ENCODE data around the gene CLIP3.
"Not testable (repeated sequence)": the region's sequence is repeated elsewhere in the genome, so short reads cannot be mapped to it uniquely, and the experiment has no call there.

Gene CLIP3

GRCh38 chr19:36041831-36042230, 9.2 kb upstream of the CLIP3 start:
- no peak overlapping the region for H3K27ac ChIP-seq
- TF ChIP-seq, protein P1, sequence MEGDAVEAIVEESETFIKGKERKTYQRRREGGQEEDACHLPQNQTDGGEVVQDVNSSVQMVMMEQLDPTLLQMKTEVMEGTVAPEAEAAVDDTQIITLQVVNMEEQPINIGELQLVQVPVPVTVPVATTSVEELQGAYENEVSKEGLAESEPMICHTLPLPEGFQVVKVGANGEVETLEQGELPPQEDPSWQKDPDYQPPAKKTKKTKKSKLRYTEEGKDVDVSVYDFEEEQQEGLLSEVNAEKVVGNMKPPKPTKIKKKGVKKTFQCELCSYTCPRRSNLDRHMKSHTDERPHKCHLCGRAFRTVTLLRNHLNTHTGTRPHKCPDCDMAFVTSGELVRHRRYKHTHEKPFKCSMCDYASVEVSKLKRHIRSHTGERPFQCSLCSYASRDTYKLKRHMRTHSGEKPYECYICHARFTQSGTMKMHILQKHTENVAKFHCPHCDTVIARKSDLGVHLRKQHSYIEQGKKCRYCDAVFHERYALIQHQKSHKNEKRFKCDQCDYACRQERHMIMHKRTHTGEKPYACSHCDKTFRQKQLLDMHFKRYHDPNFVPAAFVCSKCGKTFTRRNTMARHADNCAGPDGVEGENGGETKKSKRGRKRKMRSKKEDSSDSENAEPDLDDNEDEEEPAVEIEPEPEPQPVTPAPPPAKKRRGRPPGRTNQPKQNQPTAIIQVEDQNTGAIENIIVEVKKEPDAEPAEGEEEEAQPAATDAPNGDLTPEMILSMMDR (conservative IDR thresholded peaks at IDR 0.05) = no peak

- H3K27ac ChIP-seq = not testable (repeated sequence)
These were observed 8.4 kb upstream of the CLIP3 start for GRCh38 chr19:36041092-36041491.

GRCh38 chr19:36040495-36040894, 7.8 kb upstream of the CLIP3 start:
- H3K27ac ChIP-seq = no peak overlapping the region
- TF ChIP-seq, protein P1 (conservative IDR thresholded peaks at IDR 0.05) = no peak

DNA sequence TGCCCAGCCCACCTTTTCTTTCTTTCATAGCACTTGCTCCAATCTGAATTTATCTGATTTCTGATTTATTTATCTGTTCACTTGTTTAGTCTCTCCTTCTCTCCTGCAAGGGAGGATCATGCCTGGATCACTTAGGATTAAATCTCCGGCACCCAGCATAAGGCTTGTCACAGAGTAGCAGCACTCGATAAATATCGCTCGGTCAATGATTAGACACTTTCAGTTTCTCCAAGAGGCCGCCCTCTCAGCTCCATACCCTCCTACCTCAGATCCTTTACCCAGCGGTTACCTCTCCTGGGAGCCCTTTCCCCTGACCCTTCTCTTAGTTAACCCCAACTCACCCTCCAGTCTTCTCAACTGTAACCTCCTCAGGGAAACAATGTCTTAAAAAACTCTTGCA, 1.4 kb downstream of the CLIP3 start:
- H3K27ac ChIP-seq = no peak overlapping the region
- TF ChIP-seq, protein P1 (conservative IDR thresholded peaks at IDR 0.05) = no peak

DNA sequence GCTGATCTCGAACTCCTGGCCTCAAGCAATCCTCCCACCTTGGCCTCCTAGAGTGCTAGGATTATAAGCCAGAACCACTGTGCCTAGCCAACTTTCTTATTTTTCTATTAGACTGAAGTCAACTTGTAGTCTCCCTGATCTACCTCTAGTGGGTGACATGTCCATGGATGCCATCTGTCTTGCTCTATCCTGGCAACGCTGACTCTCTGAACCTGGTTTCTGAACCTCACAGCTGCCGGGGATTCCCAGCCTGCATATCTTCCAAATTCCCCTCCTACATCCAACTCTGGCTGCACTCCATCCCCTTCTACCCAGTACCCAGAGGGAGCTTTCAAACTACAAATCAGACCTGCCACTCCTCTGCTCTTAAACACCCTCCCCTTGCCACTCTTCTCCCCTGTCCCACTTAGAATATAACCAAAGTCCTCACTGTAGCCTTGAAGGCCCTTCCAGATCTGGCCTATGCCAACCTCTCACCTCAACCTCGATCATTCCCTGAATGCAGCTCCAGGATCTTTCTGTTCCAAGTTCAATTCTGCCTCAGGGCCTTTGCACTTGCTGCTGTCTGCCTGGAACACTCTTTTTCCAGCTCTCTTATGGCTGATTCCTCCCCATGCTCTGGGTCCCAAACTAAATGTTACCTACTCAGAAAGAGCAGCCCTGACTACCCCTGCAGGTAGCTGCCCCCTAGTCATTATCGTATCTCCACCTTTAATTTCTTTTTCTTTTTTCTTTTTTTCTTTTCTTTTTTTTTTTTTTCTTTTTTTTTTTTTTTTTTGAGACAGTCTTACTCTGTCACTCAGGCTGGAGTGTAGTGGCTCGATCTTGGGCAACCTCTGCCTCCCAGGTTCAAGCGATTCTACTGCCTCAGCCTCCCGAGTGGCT, 2.2 kb downstream of the CLIP3 start:
- no peak overlapping the region for H3K27ac ChIP-seq
- TF ChIP-seq, protein P1 (conservative IDR thresholded peaks at IDR 0.05) = no peak

DNA sequence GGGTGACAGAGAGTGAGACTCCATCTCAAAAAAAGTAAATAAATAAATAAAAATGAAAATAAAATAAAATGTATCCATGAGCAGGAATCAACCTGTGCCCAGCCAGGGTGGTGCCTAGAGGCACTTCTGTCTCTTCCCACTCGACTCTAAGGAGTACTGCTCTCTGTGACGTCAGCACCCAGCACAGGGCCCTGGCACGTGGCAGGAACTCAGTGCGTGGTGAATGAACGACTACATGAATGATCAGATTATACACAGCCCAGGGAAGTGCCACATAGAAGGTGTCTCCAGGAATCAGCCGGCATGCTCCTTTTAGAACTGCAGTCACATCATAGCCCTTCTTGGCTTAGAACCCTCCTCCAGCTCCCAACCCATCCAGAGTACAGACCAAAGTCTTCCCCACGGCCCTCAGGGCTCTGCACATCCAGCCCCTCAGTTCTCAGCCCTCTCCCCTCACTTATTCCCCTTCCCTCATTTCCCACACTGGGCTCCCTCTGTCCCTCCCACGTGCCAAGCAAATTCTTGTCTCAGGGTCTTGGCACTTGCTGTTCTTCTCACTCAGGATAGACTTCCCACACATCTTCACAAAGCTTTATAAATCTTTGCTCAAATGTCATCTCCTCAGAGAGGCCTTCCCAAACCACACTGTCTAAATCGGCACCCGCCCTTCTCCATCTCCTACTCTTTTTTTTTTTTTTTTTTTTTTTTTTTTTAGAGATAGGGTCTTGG, 4.2 kb downstream of the CLIP3 start:
- TF ChIP-seq, protein P1 (conservative IDR thresholded peaks at IDR 0.05) = no peak

DNA sequence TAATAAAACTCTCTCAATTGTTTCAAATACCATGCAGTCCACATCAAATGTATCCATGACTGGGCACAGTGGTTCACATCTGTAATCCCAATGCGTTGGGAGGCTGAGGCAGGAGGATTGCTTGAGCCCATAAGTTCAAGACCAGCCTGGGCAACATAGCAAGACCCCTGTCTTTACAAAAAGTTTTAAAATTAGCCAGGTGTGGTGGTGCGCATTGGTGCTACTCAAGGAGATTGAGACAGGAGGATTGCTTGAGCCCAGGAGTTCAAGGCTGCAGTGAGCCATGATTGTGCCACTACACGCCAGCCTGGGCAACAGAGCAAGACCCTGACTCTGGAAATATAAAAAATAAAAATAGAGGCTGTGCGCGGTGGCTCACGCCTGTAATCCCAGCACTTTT, 5.0 kb downstream of the CLIP3 start:
- TF ChIP-seq, protein P1 (conservative IDR thresholded peaks at IDR 0.05) = no peak

More for the DNA sequence above, 4.2 kb downstream of the CLIP3 start:
- no peak overlapping the region for H3K27ac ChIP-seq

More for the DNA sequence above, 5.0 kb downstream of the CLIP3 start:
- H3K27ac ChIP-seq = no peak overlapping the region

Data from VCaP (cell line).